22Rv1 (cell line): Measurements from ENCODE around the gene PTRHD1.

ENCODE experiments used
- ZFX ChIP-seq: fragments of 450-650 bp; IDR thresholded peaks from 2 replicates; pipeline ENCODE4 v1.6.1; 2017; ENCODE audit warnings: antibody characterized with exemption, borderline replicate concordance
- TF ChIP-seq, protein P1 (sequence below): fragments of 450-650 bp; IDR thresholded peaks from 2 replicates; pipeline ENCODE4 v1.5.1; 2017; ENCODE audit warnings: mild to moderate bottlenecking

DNA sequence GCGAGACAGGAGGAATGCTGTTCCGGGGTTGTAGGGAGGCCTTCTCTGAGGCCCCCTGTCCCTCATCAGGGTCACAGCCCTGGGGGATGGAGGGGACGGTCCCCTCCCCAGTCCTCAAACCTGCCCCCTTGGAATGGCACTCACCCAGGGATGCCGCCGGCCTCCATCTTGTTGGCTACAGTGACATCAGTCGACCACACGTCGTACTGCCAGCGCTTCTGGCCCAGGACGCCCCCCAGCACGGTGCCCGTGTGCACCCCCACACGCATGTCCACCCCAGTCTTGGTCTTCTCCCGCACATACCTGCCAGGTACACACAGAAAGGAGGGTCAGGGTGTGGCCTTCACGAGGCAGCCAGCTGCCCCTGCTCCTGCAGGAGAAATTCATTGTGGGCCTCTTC, 46.5 kb upstream of the PTRHD1 start:
- TF ChIP-seq, protein P1, sequence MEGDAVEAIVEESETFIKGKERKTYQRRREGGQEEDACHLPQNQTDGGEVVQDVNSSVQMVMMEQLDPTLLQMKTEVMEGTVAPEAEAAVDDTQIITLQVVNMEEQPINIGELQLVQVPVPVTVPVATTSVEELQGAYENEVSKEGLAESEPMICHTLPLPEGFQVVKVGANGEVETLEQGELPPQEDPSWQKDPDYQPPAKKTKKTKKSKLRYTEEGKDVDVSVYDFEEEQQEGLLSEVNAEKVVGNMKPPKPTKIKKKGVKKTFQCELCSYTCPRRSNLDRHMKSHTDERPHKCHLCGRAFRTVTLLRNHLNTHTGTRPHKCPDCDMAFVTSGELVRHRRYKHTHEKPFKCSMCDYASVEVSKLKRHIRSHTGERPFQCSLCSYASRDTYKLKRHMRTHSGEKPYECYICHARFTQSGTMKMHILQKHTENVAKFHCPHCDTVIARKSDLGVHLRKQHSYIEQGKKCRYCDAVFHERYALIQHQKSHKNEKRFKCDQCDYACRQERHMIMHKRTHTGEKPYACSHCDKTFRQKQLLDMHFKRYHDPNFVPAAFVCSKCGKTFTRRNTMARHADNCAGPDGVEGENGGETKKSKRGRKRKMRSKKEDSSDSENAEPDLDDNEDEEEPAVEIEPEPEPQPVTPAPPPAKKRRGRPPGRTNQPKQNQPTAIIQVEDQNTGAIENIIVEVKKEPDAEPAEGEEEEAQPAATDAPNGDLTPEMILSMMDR, result no peak
- no peak for TF ChIP-seq ZFX
